Activated CD4-positive, alpha-beta T cell treated with anti-CD3 and anti-CD28 coated beads, Interleukin-2, amount 50 U/mL, for 4 hours (primary cell): ENCODE measurements around the gene NOSTRIN.
"Not testable (repeated sequence)": the region's sequence is repeated elsewhere in the genome, so short reads cannot be mapped to it uniquely, and the experiment has no call there.

ENCODE experiments used
- DNase-seq, 2 experiments: peaks; one replicate each; pipeline ENCODE4 v3.0.0-alpha.2; 2020

Gene NOSTRIN

GRCh38 chr2:168790226-168790902 lies 12.1 kb upstream of the NOSTRIN start:
- no peak for DNase-seq

- DNase-seq: not testable (repeated sequence)
Measured at GRCh38 chr2:168791140-168791539, 11.3 kb upstream of the NOSTRIN start.

- no peak for DNase-seq
Measured at GRCh38 chr2:168793596-168793995, 8.8 kb upstream of the NOSTRIN start.

GRCh38 chr2:168794968-168795367 lies 7.5 kb upstream of the NOSTRIN start:
- no peak for DNase-seq

- no peak for DNase-seq
Measured at GRCh38 chr2:168796090-168796577, 6.3 kb upstream of the NOSTRIN start.

- no peak for DNase-seq
Measured at GRCh38 chr2:168796583-168797285, 5.7 kb upstream of the NOSTRIN start.

GRCh38 chr2:168797286-168797655 lies 5.2 kb upstream of the NOSTRIN start:
- DNase-seq: no peak

GRCh38 chr2:168798076-168798887 lies 4.2 kb upstream of the NOSTRIN start:
- DNase-seq: no peak

GRCh38 chr2:168798888-168799410 lies 3.5 kb upstream of the NOSTRIN start:
- DNase-seq: no peak

- no peak for DNase-seq
Measured at GRCh38 chr2:168801471-168801870, 966 bp upstream of the NOSTRIN start.

GRCh38 chr2:168802859-168803725 lies 655 bp downstream of the NOSTRIN start:
- DNase-seq: no peak

- DNase-seq: no peak
Measured at GRCh38 chr2:168804214-168804613, 1.8 kb downstream of the NOSTRIN start.

GRCh38 chr2:168805615-168806014 lies 3.2 kb downstream of the NOSTRIN start:
- DNase-seq: no peak

GRCh38 chr2:168809537-168809936 lies 7.1 kb downstream of the NOSTRIN start:
- no peak for DNase-seq

- no peak for DNase-seq
Measured at GRCh38 chr2:168810235-168810634, 7.8 kb downstream of the NOSTRIN start.

- no peak for DNase-seq
Measured at GRCh38 chr2:168811696-168812095, 9.3 kb downstream of the NOSTRIN start.

- no peak for DNase-seq
Measured at GRCh38 chr2:168814046-168814445, 11.6 kb downstream of the NOSTRIN start.

GRCh38 chr2:168814939-168815907 lies 12.8 kb downstream of the NOSTRIN start:
- no peak for DNase-seq

GRCh38 chr2:168816369-168816768 lies 13.9 kb downstream of the NOSTRIN start:
- DNase-seq: no peak

GRCh38 chr2:168819050-168819715 lies 16.7 kb downstream of the NOSTRIN start:
- no peak for DNase-seq
